Heart left ventricle (tissue), 16 donors: Measurements from ENCODE around the gene NLE1. TPM values are rescaled to one million over a fixed set of nuclear protein-coding genes. Genes with fewer than 3 reads are reported as not detected.

ENCODE experiments used
- ATAC-seq, 4 donors: fragments of 200-7000 bp; cut with Tn5 transposase; one replicate each; pipeline ENCODE4 v1.9.1; 2020 to 2022; ENCODE audit warnings: moderate library complexity in 4 of 4, mild to moderate bottlenecking in 3 of 4, moderate number of reproducible peaks in 1 of 4
- DNase-seq, 5 donors: peaks; one replicate each; pipeline ENCODE4 v3.0.0-alpha.2; 2020
- H3K27ac ChIP-seq, 12 donors: fragments of 200-600 bp; sonication (generic) in 4 of 12; one replicate each; pipeline versions ENCODE4 v1.5.0 to v1.8.0; 2016 to 2022; ENCODE audit warnings: mild to moderate bottlenecking in 2 of 12
- H3K27me3 ChIP-seq, 9 donors: fragments of 200-600 bp; sonication (generic) in 2 of 9; one replicate each; pipeline versions ENCODE4 v1.5.1 to v1.8.0; 2016 to 2022; ENCODE audit warnings: mild to moderate bottlenecking in 3 of 9
- H3K36me3 ChIP-seq, 9 donors: fragments of 200-600 bp; sonication (generic) in 2 of 9; one replicate each; pipeline versions ENCODE4 v1.5.0 to v1.8.0; 2018 to 2022; ENCODE audit warnings: mild to moderate bottlenecking in 2 of 9
- H3K4me1 ChIP-seq, 12 donors: fragments of 200-600 bp; sonication (generic) in 4 of 12; one replicate each; pipeline versions ENCODE4 v1.5.0 to v1.8.0; 2016 to 2022; ENCODE audit warnings: mild to moderate bottlenecking in 3 of 12
- H3K4me3 ChIP-seq, 12 donors: fragments of 200-600 bp; sonication (generic) in 4 of 12; one replicate each; pipeline versions ENCODE4 v1.5.0 to v1.8.0; 2017 to 2022; ENCODE audit warnings: mild to moderate bottlenecking in 9 of 12, moderate library complexity in 4 of 12
- H3K9me3 ChIP-seq, 12 donors: fragments of 200-600 bp; sonication (generic) in 4 of 12; one replicate each; pipeline versions ENCODE4 v1.5.0 to v1.8.0; 2016 to 2022; ENCODE audit warnings: mild to moderate bottlenecking in 1 of 12
- POLR2A ChIP-seq, 2 donors: fragments of 450-650 bp; IDR thresholded peaks; one replicate each; pipeline ENCODE4 v1.6.1; 2017; ENCODE audit warnings: antibody characterized with exemption in 2 of 2, mild to moderate bottlenecking in 2 of 2, moderate library complexity in 2 of 2
- WGBS, 4 donors: extraction: QIAGEN DNeasy Blood & Tissue Kit in 2 of 4; methylation state at CpG; one replicate each; pipeline versions ENCODE4 v1.1.5 to v1.1.7; 2013 to 2018; 5-methylcytosine and 5-hydroxymethylcytosine counted together
- intact Hi-C, 10 donors: fragments of 100-400 bp; cut with DNase I; formaldehyde crosslinking; loops; one replicate each; pipeline versions ENCODE4 v1.11.1 to v1.14.2; 2022
- polyA plus RNA-seq, 2 donors: library from polyadenylated mRNA; stranded (reverse); fragments of 200-250 nt; gene quantifications; one replicate each; pipeline ENCODE4 v1.2.3, GENCODE V29; 2013
- total RNA-seq, 9 donors: library from RNA; depleted of rRNA in 2 of 9; stranded (reverse); fragments of >200 nt in 2 of 9; fragmentation: NEBNext Ultra II Directional in 3 of 9; extraction: Animal tissue kit (Norgen Biotek cat#: 25700) in 3 of 9; gene quantifications; one replicate each; pipeline versions ENCODE4 v1.1.0 to v1.2.4, GENCODE V29; 2016 to 2023
- TF ChIP-seq, protein P1 (sequence below), 12 donors: fragments of 200-600 bp; sonication (generic) in 4 of 12; IDR thresholded peaks; one replicate each; pipeline versions ENCODE4 v1.5.0 to v1.8.0; 2018 to 2022; ENCODE audit warnings: antibody characterized with exemption in 12 of 12, mild to moderate bottlenecking in 5 of 12
- donor health status: ischemic (EF 13 %, LVEDD 7.1; RV severe dilation, severe dysfunction).
- donor health status: healthy with polysubstance abuse.
- donor health status: DM: no; HTN: yes; CAD: no.
- donor health status: DM: no; HTN: no; CAD: no.
- donor health status: ischemic (EF 25% LVEDD 6.9; RV normal size, moderate dysfunction).
- donor health status: ischemic (EF 25% LVEDD 5.7; RV mildly dilated, moderate dysfunction).
- donor health status: healthy.
- donor health status: DM: yes; HTN: yes; CAD: no.
- donor health status: ischemic (EF 35%, LVEDD 5.7; RV mildly dilated, moderate dysfunction).
- donor health status: nonischemic (EF 11% LVEDD 7.7; RV severe dilation, severe dysfunction).
- donor health status: DM: yes; HTN: yes; CAD: no.
- donor health status: PGD.
- donor health status: ischemic (EF 29% LVEDD 5.4; RV normal size, mild dysfunction).
- donor health status: nonischemic (EF 23%, LVEDD 6.1; RV moderate dilation, normal function).

Gene NLE1
- total and polyA plus RNA-seq, 11 donors = 1.8 to 8.5 (median 4.2) TPM

DNA sequence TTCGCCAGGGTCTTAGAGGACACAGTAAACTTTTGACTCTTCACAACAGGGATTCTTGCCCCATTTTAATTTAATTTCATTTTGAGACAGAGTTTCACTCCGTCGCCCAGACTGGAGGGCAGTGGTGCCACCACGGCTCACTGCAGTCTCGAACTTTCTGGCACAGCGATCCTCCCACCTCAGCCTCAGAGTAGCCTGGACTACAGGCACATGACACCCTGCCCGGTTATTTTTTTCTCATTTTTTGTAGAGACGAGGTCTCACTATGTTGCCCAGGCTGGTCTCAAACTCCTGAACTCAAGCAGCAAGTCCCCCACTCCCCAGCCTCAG is 329 bp upstream of the NLE1 start:
- no peak for ATAC-seq
- Histone ChIP-seq H3K27me3 (no peaks in the 10 kb centered on the region), H3K9me3 (no peaks in the 10 kb centered on the region), H3K27ac (peak overlapping the region in 1 of 12 donors; percentile 47), H3K4me3 (peak overlapping the region in 10 of 12 donors; percentile 40 to 88 (median 82)), H3K36me3 (peaks cover 0 to 26% (median 21%) of the 10 kb centered on the region in 9 donors), H3K4me1 (peaks cover 0 to 28% (median 16%) of the 10 kb centered on the region in 12 donors)
- WGBS, 4 donors = 63 to 70% (median 65%) methylated on average over 8 of the region's 8 CpGs
- intact Hi-C loops = loop anchor here in 3 of 10 donors (1.0 to 10.0 kb wide), 3 partner anchors 100 to 392 kb away; partner anchors contain the start of genes SLFN12L (in 2 of the 3) and SLFN5 (in 2 of the 3)
- TF ChIP-seq POLR2A (IDR thresholded peaks at IDR 0.05) = no peak
- TF ChIP-seq, protein P1, sequence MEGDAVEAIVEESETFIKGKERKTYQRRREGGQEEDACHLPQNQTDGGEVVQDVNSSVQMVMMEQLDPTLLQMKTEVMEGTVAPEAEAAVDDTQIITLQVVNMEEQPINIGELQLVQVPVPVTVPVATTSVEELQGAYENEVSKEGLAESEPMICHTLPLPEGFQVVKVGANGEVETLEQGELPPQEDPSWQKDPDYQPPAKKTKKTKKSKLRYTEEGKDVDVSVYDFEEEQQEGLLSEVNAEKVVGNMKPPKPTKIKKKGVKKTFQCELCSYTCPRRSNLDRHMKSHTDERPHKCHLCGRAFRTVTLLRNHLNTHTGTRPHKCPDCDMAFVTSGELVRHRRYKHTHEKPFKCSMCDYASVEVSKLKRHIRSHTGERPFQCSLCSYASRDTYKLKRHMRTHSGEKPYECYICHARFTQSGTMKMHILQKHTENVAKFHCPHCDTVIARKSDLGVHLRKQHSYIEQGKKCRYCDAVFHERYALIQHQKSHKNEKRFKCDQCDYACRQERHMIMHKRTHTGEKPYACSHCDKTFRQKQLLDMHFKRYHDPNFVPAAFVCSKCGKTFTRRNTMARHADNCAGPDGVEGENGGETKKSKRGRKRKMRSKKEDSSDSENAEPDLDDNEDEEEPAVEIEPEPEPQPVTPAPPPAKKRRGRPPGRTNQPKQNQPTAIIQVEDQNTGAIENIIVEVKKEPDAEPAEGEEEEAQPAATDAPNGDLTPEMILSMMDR (IDR thresholded peaks at IDR 0.05) = peak in 1 of 12 donors; percentile 3
- no peak for DNase-seq

DNA sequence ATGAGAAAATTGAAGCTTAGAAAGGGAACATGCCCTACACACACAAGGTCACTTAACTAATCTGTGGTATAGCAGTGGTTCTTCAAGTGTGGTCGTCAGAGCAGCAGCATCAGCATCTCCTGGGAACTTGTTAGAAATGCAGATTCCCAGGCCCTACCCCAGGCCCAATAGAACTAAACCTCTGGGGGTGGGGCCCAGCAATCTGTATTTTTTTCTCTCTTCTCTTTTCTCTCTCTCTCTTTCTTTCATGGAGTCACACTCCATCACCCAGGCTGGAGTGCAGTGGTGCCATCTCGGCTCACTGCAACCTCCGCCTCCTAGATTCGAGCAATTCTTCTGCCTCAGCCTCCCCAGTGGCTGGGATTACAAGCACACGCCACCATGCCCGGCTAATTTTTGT is 3.9 kb downstream of the NLE1 start:
- peaks cover 0 to 68% (median 62%) of the 10 kb centered on the region in 9 donors for H3K36me3 ChIP-seq

DNA sequence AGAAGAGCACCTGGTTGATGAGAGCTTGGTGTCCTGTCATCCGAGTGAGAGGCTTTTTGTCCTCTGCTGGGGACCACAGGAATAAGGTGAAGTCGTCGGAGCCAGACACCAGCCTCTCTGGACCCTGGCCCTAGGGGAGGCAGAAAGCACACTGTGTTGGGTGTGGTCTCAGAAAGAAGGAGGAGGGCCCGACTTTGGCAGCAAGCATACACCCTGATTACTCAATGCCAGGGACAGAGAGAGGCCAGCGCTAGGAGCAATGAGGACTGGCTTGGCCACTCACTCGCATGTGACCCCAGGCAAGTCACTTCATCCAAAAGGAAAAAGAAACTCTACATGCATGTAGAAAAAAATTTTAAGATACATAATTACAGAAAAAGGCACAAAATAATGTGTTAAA is 6.8 kb downstream of the NLE1 start:
- Histone ChIP-seq H3K27me3 (no peaks in the 10 kb centered on the region), H3K9me3 (no peaks in the 10 kb centered on the region), H3K4me1 (no peaks in the 10 kb centered on the region), H3K27ac (no peak overlapping the region), H3K36me3 (peaks cover 0 to 96% (median 80%) of the 10 kb centered on the region in 9 donors), H3K4me3 (no peak overlapping the region)
- intact Hi-C loops = no loop called here
- WGBS, 4 donors = 87 to 92% (median 90%) methylated on average over 6 of the region's 6 CpGs
- ATAC-seq (no peak), DNase-seq (no peak)
- TF ChIP-seq POLR2A (IDR thresholded peaks at IDR 0.05) = no peak
- TF ChIP-seq, protein P1 (IDR thresholded peaks at IDR 0.05) = no peak

More for the DNA sequence above, 3.9 kb downstream of the NLE1 start:
- intact Hi-C loops = no loop called here
- ATAC-seq (no peak), DNase-seq (no peak)
- Histone ChIP-seq H3K27me3 (no peaks in the 10 kb centered on the region), H3K4me3 (no peak overlapping the region), H3K4me1 (peaks cover 0 to 18% (median 12%) of the 10 kb centered on the region in 12 donors), H3K27ac (no peak overlapping the region), H3K9me3 (no peaks in the 10 kb centered on the region)
- no peak for TF ChIP-seq POLR2A (IDR thresholded peaks at IDR 0.05)
- TF ChIP-seq, protein P1 (IDR thresholded peaks at IDR 0.05) = no peak
- 96 to 99% (median 96%) methylated on average over 6 of the region's 6 CpGs for WGBS, 4 donors

DNA sequence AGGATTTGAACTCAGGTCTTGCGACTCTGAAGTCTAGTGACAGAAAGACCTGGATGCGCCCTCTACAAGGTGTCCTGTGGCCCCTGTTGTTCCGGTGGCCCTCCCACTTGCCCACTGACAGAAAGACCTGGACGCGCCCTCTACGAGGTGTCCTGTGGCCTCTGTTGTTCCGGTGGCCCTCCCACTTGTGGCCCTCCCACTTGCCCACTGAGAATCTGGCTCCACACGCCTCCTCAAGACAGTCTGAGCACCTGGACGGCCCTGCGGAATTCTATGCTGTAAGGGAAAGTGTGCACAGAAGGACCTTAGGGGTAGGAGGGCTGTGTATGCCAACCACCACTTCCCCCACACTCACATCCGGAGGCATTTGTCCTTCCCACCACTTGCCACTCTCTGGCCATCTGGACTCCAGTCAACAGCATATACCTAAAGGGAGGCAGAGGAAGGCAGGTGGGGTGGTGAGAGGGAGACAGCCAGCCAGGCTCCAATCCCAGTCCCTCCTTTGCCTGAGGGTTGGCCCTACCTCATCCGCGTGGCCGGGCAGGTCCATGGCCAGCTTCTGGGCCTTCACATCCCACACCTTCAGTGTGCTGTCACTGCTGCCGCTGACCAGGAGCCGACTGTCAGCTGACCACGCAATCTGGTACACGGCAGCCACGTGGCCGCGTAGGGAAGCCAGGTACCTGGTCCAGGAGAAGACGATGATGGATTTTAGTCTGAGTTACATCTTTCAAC is 9.1 kb downstream of the NLE1 start:
- Histone ChIP-seq H3K36me3 (peaks cover 0 to 75% (median 68%) of the 10 kb centered on the region in 9 donors), H3K9me3 (no peaks in the 10 kb centered on the region), H3K4me1 (peaks cover 0 to 12% (median 0%) of the 10 kb centered on the region in 12 donors), H3K27ac (no peak overlapping the region), H3K4me3 (no peak overlapping the region), H3K27me3 (no peaks in the 10 kb centered on the region)
- no peak for DNase-seq
- intact Hi-C loops = no loop called here
- TF ChIP-seq, protein P1 (IDR thresholded peaks at IDR 0.05) = no peak
- TF ChIP-seq POLR2A (IDR thresholded peaks at IDR 0.05) = no peak
- no peak for ATAC-seq
- WGBS, 4 donors = 90 to 95% (median 93%) methylated on average over 20 to 22 of the region's 22 CpGs
